GM19452 (cell line): ENCODE results near the gene LANCL2.

Experiments
- ATAC-seq: cut with Tn5 transposase; IDR thresholded peaks from one replicate; pipeline ENCODE4 v1.9.1; 2021; ENCODE audit not compliant: unreplicated experiment

LANCL2 gene

DNA sequence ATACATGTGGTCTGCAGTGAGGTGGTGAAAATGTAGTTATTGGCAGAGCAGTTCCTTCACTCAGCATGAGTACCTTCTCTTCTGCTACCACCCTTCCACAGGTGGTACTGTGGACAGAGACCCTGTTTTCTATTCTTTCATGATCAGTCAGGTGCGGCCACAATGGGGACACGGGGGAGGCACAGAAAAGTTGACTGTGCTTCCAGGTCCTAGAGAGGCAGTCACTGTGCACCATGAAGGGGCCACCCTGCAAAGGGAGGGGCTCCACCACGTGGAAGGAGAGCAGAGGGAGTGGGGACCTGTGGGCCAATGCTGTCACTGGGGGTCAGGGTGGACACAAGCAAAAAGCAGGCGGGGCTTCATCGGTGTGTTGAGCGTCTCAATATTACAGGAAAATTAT lies 3.6 kb upstream of the LANCL2 start:
- ATAC-seq, result no peak

DNA sequence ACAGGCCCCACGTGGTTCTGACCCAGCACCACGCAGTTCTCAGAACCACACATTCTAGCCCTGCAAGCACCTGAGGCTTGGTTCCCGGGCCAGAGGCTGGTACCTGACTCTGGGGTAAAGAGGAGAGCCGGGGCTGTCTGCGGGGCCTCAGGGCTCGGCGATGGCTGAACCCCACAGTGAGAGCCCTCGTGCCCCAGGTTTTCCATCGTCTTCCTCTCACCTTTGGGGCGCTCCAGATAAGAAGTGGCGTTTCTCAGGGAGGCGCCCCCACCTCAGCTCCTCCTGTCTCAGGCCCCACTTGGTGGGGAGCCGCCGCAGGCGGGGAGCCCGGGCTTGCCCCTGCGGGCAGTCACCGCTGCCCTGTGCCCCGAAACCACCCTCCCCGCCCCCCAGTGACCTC lies 2.2 kb upstream of the LANCL2 start:
- ATAC-seq, result no peak

DNA sequence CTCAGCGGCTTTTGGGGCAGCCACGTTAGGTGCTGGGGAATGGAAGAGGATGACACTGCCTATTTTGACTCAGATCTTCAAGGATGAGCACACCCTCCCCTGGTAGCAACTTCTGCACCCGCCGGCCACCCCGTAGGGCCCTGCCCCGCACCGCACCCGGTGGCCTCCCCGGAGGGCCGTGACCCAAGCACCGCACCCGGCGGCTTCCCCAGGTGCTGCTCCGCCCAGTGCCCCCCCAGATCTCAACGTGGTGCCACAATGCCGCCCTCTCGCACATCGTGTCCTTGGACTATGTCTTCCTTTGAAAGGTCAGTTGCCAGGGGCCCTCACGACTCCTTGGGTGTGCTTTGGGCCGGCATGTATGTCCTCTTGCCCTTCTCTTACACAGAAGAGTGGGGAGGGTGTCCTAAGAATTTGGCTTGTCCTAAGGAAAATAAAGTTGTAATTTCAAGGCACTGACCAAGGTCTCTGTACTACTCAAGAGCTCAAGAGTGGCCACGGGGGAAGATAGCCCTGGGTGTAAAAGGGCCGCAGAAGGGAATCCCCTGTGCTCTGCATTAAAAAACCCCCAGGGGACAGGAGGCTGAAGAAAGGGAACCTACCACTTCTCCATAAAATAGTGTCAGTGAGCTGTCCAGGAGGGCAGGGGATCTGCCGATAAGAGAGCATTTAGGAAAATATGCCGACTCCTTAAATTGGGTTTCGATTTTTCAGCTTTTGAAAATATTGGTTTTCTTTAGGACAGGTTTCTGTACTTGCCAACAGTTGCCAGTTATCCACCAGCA lies 1.6 kb upstream of the LANCL2 start:
- ATAC-seq, result no peak

DNA sequence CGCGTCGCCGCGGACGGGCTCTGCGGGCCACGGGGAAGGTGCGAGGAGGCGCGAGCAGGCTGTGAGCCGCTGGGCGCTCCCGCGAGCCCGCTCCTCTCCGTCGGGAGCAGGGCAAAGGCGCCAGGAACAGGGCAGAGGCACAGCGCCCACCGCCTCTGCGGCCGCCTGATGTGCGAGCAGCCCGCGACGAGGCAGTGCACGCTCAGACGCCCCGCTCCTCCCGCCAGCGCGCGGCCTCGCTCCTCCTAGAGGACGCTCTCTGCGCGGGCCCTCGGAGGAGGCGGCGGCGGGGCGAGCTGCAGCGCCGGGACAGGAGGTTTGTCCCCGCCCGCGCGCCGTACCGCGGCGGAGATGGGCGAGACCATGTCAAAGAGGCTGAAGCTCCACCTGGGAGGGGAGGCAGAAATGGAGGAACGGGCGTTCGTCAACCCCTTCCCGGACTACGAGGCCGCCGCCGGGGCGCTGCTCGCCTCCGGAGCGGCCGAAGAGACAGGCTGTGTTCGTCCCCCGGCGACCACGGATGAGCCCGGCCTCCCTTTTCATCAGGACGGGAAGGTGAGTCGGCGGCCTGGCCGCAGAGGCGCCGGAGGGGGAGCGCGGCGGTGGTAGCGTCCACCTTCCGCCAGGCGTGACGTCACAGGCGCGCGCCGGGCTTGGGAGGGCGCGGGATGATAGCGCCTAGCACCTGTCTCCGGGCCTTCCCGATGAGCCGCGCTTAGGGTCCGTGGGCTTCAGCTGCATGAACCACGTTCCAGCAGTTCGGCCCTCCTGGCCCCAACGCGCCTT lies 731 bp downstream of the LANCL2 start:
- peak; percentile 78 for ATAC-seq

DNA sequence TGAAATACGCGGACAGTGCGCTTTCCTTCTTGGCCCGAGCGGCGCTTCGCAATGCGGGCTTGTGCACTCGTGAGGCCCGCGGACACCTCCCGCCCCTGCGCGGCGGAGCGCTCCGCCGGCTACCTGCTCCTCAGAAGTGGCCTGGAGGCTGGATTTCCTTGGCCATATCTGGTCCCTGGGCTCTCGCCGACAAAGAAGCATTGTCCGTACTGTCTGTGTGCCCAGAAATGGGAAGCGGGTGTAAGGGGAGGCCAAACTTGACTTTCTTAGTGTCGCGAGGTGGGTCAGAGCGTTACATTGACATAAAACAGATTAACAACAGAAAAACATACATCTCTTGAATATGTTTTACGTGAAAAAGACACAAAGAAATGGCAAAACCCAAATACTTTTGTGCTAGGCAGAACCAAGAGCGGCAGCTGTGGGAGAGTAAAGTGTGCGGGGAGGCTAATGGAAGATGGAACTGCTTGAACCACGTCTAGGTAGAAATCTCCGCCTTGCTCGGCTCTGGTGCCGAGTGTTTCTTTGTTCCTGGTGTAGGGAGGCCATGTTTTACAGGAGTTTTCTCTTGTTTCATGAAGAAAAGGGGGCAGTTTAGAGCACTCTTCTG lies 1.4 kb downstream of the LANCL2 start:
- peak; percentile 21 for ATAC-seq

DNA sequence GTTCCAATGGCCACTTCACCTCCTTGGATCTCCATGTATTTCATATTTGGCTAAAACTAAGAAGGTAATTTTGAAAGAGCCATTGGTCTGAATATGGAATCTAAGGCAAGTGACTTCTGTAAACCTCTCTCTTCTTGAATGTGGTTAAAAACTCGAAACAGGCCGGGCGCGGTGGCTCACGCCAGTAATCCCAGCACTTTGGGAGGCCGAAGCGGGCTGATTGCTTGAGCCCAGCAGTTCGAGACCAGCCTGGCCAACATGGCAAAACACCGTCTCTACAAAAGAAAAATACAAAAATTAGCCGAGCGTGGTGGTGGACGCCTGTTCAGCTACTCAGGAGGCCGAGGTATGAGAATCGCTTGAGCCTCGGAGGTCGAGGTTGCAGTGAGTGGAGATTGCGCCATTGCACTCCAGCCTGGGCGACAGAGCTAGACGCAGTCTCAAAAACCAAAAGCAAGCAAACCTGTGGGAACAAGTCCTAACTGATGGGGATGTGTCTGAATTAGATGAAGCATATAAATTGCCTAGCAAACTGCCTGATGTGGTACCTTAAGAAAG lies 2.2 kb downstream of the LANCL2 start:
- ATAC-seq, result no peak

DNA sequence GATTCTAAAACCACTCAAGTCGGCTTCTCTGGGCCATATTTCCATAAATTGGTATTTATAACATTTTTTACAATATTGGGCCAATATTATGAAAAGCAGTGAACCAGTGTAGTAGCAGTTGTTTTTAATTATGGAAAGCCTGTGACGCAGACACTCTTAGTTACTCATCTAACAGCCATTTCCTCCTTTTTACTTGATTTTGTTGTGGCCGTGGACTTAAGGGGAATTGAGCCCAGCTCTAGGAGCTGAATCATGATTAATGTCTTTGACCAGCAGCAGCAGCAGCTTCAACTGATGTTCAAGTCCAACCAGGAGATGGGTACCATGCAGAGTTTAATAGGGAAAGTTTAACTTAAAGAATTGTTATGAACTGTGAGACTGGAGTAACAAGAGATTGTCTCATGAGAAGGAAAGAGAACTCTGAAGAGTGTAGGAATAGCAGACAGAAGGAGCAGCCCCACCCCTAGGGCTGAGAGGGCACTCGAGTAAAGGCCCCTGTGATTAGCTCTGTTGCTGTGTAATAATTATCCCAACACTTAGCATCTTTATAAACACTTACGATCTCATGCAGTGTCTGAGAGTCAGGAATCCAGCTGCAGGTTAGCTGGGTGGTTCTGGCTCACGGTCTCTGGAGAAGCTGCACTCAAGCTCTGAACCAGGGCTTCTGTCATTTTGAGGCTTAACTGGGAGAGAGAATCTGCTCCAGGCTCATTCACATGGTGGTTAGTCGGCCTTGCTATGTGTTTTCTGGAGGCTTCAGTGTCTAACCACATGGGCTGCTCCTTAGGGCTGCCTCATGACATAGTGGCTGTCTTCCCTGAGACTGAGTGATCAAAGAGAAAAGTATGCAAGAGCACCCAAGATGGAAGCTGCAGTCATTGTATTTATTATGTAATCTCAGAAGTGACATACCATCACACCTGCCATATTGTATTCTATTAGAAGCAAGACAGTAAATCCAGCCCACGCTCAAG lies 4.6 kb downstream of the LANCL2 start:
- ATAC-seq, result no peak

DNA sequence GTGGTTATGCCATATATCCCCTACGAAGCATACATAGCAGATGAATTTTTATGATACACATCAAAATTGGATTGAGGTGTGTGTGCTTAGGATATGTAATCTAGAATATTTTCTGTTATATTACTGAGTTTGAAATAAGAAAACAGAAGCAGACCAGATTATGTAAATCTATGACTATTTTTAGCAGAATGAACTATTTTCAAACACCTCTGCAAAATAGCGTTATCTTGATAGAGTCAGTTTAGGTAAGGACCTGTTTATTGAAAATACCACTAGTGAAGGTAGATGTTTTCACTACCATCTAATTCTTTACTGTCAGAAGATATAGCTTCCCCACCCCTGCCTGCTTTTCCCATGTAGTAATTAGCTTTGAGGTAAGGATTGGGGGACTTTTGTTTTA lies 9.1 kb downstream of the LANCL2 start:
- no peak for ATAC-seq

DNA sequence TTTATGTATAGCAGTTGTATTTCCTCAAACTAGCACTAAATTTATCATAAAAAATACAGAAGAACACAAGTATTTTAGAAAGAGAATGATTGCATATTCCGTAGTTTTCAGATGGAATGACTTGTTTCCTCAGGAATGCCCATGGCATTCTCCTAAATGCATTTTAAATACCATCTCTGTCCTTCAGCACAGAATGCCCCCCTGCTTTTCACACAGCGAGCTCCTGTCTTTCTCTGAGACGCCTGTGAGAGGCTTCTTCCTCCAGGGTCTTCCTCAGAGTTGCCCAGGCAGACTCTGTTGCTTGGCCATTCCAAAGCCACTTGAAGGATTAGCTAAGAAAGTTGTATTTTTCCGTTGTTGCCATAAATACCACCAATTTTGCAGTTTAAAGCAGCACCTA lies 10.1 kb downstream of the LANCL2 start:
- no peak for ATAC-seq

DNA sequence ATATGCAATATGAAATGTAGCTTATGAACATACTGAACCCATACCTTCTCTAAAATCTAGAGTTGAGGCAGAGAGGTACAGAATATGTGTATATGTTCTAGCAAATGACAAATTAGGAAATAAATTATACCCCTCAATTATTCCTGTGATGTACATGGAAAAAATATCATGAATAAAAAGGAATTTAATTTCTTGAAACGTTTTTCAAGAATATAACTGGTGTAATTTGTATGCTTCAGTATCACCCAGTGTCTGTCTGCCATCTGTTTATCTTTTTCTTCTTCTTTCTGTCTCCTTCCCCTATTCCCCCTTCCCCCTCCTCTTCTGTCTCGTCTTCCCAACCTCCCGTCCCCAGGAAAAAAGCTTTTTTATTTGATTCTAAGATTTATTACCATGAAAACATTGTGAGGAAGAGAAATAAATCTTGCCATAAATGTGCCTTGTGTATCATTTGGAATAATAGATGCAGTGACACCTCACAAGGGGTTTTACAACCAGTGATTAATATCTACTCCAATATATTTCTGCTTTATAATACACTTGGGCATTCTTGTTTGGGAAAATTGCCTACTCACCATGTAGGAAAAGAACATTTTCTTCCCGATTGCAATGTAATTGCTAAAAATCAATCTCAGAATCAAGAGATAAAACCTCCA lies 12.2 kb downstream of the LANCL2 start:
- no peak for ATAC-seq

DNA sequence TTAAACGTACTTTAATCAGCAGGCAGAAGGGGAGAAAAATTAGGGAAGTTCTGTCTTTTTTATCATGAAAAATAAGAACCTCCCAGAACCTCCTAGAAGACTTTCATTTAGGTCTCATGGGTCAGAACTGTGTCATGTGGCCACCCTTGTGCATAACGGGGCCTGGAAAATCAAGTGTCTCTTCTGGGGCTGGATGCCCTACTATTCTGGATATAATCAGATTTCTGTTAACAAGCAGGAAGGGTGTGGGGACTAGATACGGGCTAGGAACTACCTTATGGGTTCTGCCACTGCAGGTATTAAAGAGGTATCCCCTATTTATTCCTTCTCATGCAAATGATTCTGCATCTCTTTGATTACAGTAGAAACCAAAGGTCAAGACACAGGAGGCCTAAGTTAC lies 14.1 kb downstream of the LANCL2 start:
- ATAC-seq, result no peak

DNA sequence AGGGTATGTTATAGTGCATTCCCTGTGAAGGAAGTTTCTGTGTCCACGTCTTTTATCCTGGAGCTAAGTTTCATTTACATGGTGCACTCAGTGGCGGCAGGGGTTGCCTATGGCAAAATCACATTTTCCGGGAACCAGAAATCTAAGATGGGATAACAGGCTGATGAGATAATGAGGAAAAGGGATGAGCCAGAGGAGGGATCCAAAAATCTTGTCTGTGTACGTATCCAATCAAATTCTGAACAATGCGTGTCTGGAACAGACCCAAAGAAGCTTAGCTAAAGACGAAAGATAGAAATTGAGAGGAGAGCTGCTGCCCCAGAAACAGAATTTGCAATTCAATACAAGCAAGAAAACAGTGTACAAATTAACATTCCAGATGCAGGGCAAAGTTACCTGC lies 16.1 kb downstream of the LANCL2 start:
- ATAC-seq, result no peak

DNA sequence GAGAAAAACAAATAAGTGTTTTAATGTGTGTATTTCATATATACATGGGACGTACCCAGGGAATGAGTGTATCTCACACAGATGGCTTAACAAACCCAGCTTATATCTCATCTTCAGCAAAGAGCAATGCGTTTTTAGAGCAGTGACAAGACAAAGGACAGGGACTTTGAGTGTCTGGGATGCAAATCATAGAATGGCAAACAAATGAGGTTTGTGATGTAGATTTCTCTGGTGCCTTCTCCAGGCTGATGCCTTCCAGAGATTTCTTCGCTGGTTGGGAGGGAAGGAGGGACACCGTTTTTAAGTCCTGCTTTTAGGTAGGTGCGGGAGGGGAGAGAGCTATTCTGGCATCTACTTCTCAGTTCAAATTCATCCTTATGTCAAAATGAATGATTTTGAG lies 16.6 kb downstream of the LANCL2 start:
- no peak for ATAC-seq

DNA sequence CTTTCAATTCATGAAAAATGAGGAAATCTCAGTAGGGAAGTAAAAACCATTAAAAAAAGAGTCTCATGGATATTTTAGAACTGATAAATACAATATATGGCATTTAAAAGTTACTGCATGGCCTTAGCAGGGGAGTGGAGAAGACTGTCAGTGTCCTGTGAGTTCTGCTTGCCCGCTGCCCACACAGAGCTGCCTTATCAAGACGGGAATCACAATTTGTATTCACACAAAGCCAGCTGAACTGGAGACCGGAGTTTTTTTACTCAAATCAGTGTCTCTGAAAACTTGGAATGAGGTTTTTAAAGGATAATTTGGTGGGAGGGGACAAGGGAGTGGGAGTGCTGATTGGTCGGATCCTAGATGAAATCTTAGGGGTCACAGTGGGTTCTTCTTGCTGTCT lies 17.1 kb downstream of the LANCL2 start:
- no peak for ATAC-seq

DNA sequence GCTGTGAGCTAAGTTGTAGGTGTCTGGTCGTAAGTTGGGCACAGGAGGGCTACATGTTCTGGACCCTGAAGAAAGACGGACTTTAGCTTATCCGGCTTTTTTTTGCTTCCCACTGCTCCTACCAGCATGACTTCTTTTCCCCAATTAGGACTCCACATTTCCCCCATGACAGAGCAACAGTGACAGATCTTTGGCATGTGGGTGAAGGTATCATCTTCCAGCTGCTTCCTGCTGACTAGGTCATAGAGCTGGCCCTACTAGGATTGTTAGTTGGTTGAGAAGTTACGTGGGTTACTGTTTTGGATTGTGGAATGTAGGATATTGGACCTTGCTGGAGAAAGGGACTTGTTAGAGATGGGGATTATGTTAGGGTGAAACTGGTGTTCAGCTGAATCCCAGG lies 21.4 kb downstream of the LANCL2 start:
- no peak for ATAC-seq

DNA sequence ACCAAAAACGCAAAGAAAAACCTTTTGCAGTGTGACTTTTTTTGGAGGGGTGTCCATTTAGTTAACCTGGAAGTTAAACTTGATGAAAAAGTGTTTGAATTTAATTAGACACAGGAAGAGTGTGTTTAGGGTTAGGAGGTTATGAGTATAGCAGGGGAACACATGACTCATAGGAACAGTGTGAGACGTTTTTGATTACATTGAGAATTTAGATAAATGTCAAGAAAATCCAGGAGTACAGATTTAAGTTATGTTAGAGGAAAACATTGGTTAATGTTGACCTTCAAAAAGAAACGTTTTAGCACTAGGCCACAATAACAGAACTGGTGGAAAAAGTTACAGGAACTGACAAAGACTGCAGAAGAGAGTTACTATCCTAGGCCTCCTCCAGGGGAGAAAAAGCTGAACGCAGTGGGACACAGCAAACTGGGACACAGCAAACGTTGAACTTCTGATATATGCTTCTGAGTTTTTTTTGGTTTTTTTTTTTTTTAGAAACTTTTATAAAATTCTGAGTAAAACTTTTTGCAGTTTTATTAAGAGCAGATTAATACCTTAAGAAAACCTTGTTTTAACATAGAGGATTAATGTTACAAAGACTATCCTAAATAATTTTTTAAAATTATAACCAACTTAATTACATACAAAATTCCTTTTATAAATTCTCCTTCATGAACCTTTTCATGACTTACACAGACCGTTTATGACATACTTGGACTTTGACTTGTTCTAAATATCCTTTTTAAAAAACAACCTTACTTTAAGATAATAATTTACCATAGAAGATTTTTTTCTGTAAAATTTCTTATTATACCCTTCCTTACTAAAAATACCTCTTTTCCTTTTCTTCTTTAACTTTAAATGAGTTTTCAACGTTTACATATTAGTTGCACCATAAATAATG lies 22.2 kb downstream of the LANCL2 start:
- ATAC-seq, result no peak

DNA sequence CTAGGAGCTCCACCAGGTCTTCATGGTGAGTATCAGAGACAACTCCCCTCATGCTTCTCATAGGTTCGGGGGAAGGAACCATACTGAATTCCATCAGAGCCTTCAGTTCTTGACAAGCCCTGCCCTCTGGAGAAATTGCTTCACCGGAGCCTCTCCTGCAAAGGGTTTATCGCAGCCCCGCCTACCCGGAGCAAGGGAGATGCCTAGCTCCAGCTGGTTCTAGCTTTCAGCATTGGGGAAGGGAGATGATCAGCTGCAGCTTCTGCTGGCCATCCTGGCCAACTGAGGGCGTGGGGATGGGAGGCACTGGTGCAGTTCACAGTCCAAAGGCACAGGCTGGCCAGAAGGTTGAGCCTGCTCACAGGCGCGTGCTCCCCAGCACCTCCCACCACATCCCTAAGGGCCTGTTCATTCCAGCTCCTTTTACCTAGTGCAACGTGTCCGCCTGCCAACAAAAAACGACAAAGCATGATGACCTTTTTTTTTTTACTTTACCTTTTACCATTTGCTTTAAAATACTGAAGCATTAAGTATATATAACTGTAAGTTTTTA lies 31.2 kb downstream of the LANCL2 start:
- ATAC-seq, result no peak

DNA sequence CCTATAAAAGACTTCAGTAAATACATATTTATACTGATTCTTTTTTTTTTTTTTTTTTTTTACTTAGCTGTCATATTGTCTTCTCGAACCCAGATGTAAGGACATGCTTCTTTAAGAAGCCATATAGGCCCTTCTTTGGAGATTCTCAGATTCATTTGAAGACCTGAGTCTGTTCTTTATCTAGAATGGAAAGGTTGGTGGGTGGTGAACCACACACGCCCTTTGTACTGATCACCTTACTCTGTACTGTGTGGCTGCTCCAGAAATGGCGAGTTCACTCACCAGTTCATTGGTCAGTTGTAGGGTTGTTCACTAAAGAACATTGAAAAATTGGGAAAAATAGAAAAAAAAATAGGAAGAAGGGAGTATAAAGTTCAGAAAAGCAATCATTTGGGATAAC lies 32.5 kb downstream of the LANCL2 start:
- no peak for ATAC-seq

DNA sequence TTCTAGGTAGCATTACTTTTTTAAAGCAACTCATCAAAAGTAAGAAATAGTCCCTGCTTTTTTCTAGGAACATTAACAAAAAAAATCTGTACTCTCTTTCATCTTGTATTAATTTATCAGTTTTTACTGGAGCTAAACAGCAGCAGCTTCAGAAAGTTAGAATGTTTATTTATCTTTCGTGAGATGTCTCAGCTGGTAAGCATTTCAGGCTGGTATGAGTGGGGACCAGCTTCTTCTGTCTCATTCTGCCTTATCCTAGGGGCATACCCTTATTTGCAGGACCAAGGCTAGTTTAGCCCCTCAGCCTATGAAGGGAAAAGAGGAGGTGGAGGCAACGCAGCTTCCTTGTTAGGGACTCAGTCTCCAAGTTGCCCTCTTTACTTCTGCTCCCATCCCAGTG lies 35.1 kb downstream of the LANCL2 start:
- ATAC-seq, result no peak
